GM21528 (cell line): ENCODE measurements around the gene INPP4A.
"Not testable (repeated sequence)": the region's sequence is repeated elsewhere in the genome, so short reads cannot be mapped to it uniquely, and the experiment has no call there.

ENCODE experiments used
- ATAC-seq: cut with Tn5 transposase; IDR thresholded peaks from one replicate; pipeline ENCODE4 v1.9.1; 2021; ENCODE audit warnings: mild to moderate bottlenecking, moderate library complexity; ENCODE audit not compliant: unreplicated experiment, low FRiP score

INPP4A gene

DNA sequence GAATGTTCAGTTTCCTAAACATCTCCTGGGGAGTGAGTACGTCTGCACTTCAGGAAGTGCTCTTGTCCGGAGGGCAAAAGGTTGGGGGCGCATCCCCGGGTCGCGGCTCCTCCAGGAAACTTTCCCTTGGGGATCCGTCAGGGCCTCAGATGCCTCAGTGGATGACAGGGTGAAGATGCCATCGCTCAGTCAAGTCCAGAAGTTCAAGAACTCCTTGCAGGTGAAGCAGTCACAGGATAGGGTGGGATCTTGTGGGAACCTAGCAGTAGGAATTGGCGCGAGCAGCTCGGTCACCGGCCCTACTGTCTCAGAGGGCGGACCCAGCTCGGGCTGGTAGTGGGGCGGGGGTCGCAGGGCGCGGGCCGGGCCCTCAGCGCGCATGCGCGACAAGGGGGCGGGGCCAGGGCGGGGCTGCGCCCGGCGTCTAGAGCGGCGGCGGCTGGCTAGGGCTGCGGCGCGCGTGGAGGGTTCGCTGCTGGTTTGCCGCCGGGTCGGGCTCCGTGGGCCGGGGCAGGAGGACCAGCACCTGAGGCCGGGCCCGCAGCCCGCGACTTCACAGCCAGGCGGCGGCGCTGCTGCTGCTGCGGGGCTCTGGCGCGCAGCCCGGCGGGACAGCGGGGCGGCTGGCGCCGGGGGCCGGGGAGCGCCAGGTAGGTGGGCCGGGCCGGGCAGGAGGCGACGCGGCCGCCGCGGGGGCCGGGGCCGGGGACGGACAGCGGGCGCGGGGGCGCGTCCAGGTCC is at the start of gene INPP4A:
Gene INPP4A (plus strand): TSS at position 423 of the 741 bp plus-strand sequence. CDS start 75,191 bp downstream, outside the sequence.
- ATAC-seq: peak; percentile 79

DNA sequence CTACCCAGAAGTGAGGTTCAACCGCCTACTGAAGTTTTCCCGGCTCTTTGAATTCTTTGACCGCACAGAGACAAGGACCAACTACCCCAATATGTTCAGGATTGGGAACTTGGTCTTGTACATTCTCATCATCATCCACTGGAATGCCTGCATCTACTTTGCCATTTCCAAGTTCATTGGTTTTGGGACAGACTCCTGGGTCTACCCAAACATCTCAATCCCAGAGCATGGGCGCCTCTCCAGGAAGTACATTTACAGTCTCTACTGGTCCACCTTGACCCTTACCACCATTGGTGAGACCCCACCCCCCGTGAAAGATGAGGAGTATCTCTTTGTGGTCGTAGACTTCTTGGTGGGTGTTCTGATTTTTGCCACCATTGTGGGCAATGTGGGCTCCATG is 48.7 kb upstream of the INPP4A start:
- ATAC-seq: no peak

DNA sequence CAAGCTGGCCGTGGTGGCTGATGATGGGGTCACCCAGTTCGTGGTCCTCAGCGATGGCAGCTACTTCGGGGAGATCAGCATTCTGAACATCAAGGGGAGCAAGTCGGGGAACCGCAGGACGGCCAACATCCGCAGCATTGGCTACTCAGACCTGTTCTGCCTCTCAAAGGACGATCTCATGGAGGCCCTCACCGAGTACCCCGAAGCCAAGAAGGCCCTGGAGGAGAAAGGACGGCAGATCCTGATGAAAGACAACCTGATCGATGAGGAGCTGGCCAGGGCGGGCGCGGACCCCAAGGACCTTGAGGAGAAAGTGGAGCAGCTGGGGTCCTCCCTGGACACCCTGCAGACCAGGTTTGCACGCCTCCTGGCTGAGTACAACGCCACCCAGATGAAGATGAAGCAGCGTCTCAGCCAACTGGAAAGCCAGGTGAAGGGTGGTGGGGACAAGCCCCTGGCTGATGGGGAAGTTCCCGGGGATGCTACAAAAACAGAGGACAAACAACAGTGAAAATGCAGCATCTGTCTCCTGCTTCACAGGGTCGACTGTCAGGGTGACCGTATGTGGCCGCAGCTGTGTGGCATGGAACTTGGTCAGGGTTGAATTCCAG is 47.8 kb upstream of the INPP4A start:
- no peak for ATAC-seq

- no peak for ATAC-seq
Measured at GRCh38 chr2:98399140-98399539, 45.5 kb upstream of the INPP4A start.

DNA sequence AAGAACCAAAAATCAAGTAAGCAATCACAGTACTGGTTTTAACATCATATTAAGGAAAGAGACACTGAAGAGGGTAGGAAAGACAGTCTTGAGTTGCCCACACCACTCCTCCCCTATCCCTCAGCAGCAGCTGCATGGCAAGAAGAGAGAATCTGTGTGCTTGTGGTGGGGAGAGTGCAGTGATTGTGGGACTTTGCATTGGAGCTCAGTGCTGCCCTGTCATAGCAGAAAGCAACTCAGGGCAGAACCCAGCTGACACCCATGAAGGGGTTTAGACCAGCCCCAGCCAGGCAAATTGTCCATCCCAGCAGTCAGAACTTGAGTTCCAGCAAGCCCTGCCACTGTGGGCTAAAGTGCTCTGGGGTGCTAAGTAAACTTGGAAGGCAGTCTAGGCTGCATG is 40.8 kb upstream of the INPP4A start:
- no peak for ATAC-seq

- ATAC-seq: no peak
Measured at GRCh38 chr2:98404556-98405250, 40.0 kb upstream of the INPP4A start.

- ATAC-seq: no peak
Measured at GRCh38 chr2:98405301-98405700, 39.4 kb upstream of the INPP4A start.

DNA sequence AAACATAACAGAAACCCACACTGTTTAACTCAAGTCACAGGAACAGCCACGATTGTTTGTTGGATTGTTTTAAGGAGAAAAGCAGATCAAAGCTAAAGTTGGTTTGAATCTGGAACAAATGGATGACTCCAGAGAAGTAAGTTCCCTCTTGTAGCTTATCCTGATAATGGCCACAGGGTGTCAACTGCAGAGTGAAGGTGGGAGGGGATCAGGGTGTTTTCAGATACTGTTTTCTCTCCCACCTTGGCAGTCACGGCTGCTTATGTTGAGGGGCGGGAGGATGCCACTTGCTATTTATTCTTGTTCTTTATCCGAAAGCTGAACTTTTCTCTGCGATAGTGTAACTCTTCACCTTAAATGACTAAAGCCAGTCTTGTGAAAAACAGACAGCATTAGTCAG is 36.5 kb upstream of the INPP4A start:
- no peak for ATAC-seq

- no peak for ATAC-seq
Measured at GRCh38 chr2:98412751-98413458, 31.8 kb upstream of the INPP4A start.

GRCh38 chr2:98414246-98414645 is 30.4 kb upstream of the INPP4A start:
- not testable (repeated sequence) for ATAC-seq

DNA sequence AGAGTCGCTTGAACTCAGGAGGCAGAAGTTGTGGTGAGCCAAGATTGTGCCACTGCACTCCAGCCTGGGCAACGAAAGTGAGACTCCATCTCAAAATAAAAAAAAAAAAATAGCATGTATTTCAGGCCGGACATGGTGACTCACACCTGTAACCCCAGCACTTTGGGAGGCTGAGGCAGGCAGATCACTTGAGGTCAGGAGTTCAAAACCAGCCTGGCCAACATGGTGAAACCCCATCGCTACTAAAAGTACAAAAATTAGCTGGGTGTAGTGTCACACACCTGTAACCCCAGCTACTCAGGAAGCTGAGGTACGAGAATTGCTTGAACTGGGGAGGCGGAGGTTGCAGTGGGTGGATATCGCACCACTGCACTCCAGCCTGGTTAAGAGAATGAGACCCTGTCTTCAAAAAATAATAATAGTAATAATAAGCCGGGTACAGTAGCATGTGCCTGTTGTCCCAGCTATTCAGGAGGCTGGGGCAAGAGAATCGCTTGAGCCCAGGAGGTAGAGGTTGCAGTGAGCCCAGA is 28.9 kb upstream of the INPP4A start:
- not testable (repeated sequence) for ATAC-seq

GRCh38 chr2:98416383-98417159 is 28.1 kb upstream of the INPP4A start:
- ATAC-seq: no peak

GRCh38 chr2:98419544-98419943 is 25.1 kb upstream of the INPP4A start:
- ATAC-seq: no peak

DNA sequence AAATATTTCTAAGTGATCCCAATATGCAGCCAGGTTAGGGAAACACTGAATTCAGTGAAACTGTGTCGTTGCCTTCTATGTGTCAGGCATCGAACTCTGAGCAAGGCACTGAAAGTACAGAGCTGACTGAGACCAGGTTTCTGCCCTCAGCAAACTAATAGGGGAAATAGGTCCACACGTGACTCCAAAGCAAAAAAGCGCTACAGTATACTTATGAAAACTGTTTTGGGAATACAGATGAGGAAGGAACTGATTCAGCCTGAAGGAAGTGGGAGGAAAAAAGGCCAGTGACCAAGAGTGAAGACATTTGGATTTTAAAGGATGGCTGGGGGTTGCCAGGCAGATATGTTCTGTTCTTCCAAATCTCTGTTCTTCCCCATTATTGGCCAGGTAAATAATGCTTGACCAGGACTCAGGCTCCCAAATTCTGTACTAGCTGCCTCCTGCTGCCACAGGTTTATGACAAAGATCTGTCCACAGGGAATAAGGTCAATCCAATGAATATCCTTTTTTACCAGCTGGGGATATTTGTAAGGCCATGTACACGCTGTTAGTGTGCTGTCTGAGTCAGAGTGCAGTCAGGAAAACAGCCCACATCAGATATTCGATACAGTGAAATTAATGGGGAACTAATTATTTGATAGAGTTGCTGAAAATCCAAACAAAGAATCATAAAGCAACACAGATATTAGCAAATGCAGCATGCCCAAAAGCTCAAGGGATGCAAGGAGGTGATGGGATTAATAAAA is 24.5 kb upstream of the INPP4A start:
- ATAC-seq: no peak

DNA sequence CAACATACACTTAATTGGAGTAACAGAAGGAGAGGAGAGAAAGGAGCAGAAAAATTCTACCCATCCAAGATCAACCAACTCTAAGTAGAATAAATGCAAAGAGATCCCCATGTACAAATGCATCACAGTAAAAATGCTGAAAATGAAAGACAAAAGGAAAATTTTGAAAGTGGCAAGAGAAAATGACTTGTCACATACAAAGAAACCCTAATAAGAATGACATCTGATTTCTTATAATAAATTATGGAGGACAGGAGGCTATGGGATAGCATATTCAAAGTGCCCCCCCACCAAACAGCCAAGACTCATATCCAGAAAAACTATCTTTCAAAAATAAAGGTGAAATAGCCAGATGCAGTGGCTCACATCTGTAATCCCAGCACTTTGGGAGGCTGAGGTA is 22.2 kb upstream of the INPP4A start:
- ATAC-seq: no peak

GRCh38 chr2:98426771-98427170 is 17.9 kb upstream of the INPP4A start:
- no peak for ATAC-seq

DNA sequence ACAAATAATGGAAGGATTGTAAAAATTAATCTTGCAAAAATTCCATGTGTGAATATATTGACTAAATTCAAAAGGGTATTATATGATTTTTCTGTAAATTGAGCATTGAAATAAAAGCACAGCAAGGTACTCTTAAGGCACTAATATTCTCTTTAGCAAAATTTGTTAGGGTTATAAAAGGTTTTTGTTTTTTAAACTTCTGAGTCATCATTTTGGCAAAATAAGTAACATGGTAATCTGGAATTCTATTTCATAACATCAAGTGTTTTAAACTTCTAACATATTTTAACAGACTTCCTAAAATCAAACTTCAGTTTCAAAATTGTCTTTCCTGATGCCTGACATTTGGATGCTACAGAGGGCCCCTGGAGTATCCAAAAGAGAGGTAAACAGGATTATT is 12.5 kb upstream of the INPP4A start:
- no peak for ATAC-seq

DNA sequence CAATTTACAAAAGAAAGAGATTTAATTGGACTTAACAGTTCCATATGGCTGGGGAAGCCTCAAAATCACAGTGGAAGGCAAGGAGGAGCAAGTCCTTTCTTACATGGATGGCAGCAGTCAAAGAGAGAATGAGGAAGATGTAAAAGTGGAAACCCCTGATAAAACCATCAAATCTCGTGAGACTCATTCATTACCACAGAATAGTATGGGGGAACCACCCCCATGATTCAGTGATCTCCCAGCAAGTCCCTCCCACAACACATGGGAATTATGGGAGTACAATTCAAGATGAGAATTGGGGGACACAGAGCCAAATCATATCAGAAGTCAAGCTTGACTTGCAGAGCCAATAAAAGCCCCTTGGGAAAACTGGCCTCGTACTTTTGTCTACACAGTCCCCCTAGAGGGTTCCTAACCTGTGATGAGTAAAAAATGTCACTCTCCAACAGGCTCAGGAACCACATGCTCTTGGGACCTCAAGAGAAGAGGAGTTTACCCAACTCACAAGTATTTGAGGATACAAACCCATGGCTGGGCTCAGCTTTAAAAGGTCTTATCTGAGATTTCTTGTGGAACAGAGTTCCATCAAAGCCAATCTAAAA is 11.2 kb upstream of the INPP4A start:
- ATAC-seq: no peak

DNA sequence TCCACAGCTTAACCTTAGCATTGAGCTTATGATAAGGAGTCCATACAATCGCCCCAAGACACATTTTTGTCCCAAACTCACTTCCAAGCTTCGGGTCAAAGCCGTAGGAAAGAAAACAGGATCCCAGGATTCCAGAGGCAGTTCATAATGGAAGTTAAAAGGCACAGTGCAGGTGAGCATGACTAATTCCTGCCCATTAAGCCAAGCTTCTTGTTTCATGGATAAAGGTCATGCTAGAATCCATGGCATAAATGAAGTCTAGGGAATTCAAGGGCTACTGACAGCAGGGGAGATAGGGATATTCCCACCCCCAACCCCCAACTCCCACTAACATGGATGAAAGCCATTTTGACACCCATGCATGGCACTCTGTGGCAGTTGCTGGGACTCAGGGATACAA is 10.2 kb upstream of the INPP4A start:
- ATAC-seq: no peak
